Activated CD4-positive, alpha-beta T cell treated with anti-CD3 and anti-CD28 coated beads, Interleukin-2, amount 50 U/mL, for 24 hours (primary cell): ENCODE data around the gene RBMS3.

Source experiments
- DNase-seq, 2 donors: peaks; one replicate each; pipeline ENCODE4 v3.0.0-alpha.2; 2020; ENCODE audit warnings: low read depth in 1 of 2, low spot score in 1 of 2

Gene RBMS3

GRCh38 chr3:29559741-29560465 is 279.0 kb downstream of the RBMS3 start:
- no peak for DNase-seq

- DNase-seq = no peak
These were observed 280.8 kb downstream of the RBMS3 start for GRCh38 chr3:29561651-29562149.

GRCh38 chr3:29565236-29565635 is 284.4 kb downstream of the RBMS3 start:
- DNase-seq = no peak

- DNase-seq = no peak
These were observed 286.6 kb downstream of the RBMS3 start for GRCh38 chr3:29567501-29567900.

GRCh38 chr3:29568355-29568754 is 287.5 kb downstream of the RBMS3 start:
- no peak for DNase-seq

GRCh38 chr3:29576181-29576580 is 295.3 kb downstream of the RBMS3 start:
- DNase-seq = no peak

- DNase-seq = no peak
These were observed 295.8 kb downstream of the RBMS3 start for GRCh38 chr3:29576675-29577074.

- no peak for DNase-seq
These were observed 296.4 kb downstream of the RBMS3 start for GRCh38 chr3:29577250-29577649.

- no peak for DNase-seq
These were observed 300.4 kb downstream of the RBMS3 start for GRCh38 chr3:29581311-29581710.

- DNase-seq = no peak
These were observed 301.4 kb downstream of the RBMS3 start for GRCh38 chr3:29582273-29582672.

GRCh38 chr3:29583861-29584260 is 303.0 kb downstream of the RBMS3 start:
- no peak for DNase-seq

GRCh38 chr3:29585368-29585767 is 304.5 kb downstream of the RBMS3 start:
- no peak for DNase-seq

- no peak for DNase-seq
These were observed 306.5 kb downstream of the RBMS3 start for GRCh38 chr3:29587340-29587739.

- no peak for DNase-seq
These were observed 309.1 kb downstream of the RBMS3 start for GRCh38 chr3:29590012-29590411.

GRCh38 chr3:29590461-29590860 is 309.6 kb downstream of the RBMS3 start:
- DNase-seq = no peak

- no peak for DNase-seq
These were observed 310.7 kb downstream of the RBMS3 start for GRCh38 chr3:29591579-29591978.

- no peak for DNase-seq
These were observed 312.9 kb downstream of the RBMS3 start for GRCh38 chr3:29593802-29594201.

GRCh38 chr3:29594261-29594660 is 313.4 kb downstream of the RBMS3 start:
- no peak for DNase-seq

GRCh38 chr3:29597376-29598008 is 316.6 kb downstream of the RBMS3 start:
- no peak for DNase-seq

GRCh38 chr3:29601861-29602585 is 321.2 kb downstream of the RBMS3 start:
- no peak for DNase-seq

GRCh38 chr3:29605845-29606244 is 325.0 kb downstream of the RBMS3 start:
- no peak for DNase-seq

- DNase-seq = no peak
These were observed 325.5 kb downstream of the RBMS3 start for GRCh38 chr3:29606416-29606815.
